GM06990 (cell line): ENCODE measurements around the gene ZNF154.

ENCODE experiments used
- DNase-seq: peaks from one replicate; pipeline ENCODE4 v3.0.0-alpha.2; 2011; ENCODE audit not compliant: insufficient read length; ENCODE audit errors: extremely low read depth
- H3K27me3 ChIP-seq: replicated peaks from 2 replicates; pipeline ENCODE4 v1.6.0; 2011; ENCODE audit warnings: low read length; ENCODE audit not compliant: control insufficient read depth, insufficient read depth
- H3K36me3 ChIP-seq: 2 replicates; pipeline ENCODE4 v1.5.1; 2011; ENCODE audit warnings: low read length; ENCODE audit not compliant: control insufficient read depth, insufficient read depth
- H3K4me3 ChIP-seq: replicated peaks from 2 replicates; pipeline ENCODE4 v1.5.1; 2011; ENCODE audit warnings: low read depth, mild to moderate bottlenecking, control low read depth, low read length
- CTCF ChIP-seq: IDR thresholded peaks from 2 replicates; pipeline ENCODE4 v1.5.1; 2011; ENCODE audit warnings: low read length, control low read depth, mild to moderate bottlenecking, inconsistent platforms; ENCODE audit not compliant: insufficient read depth, poor library complexity, severe bottlenecking

ZNF154 gene

GRCh38 chr19:57672466-57672865, 36.5 kb downstream of the ZNF154 start:
- H3K27me3 ChIP-seq, result no peaks in the 10 kb centered on the region
- TF ChIP-seq CTCF, result no peak
- no peak for DNase-seq
- H3K4me3 ChIP-seq, result no peak overlapping the region
- H3K36me3 ChIP-seq, result no peaks in the 10 kb centered on the region

- DNase-seq, result no peak
- Histone ChIP-seq H3K36me3 (no peaks in the 10 kb centered on the region), H3K27me3 (no peaks in the 10 kb centered on the region), H3K4me3 (no peak overlapping the region)
- TF ChIP-seq CTCF, result no peak
Observed at GRCh38 chr19:57671124-57671895, 37.7 kb downstream of the ZNF154 start.

- no peak for DNase-seq
- no peaks in the 10 kb centered on the region for H3K36me3 ChIP-seq
- H3K4me3 ChIP-seq, result no peak within 1 kb of the TSS
- H3K27me3 ChIP-seq, result no peaks in the 10 kb centered on the region
- TF ChIP-seq CTCF, result no peak
Observed at GRCh38 chr19:57668635-57669034, 40.4 kb downstream of the ZNF154 start, which contains the start of gene ZSCAN4. Gene ZSCAN4 (plus strand): TSS chr19:57668935. CDS start chr19:57676146, 7,211 bp downstream.

- TF ChIP-seq CTCF, result no peak
- Histone ChIP-seq H3K4me3 (no peak overlapping the region), H3K36me3 (no peaks in the 10 kb centered on the region), H3K27me3 (no peaks in the 10 kb centered on the region)
- no peak for DNase-seq
Observed at GRCh38 chr19:57667228-57667627, 41.8 kb downstream of the ZNF154 start.

GRCh38 chr19:57665261-57665806, 43.7 kb downstream of the ZNF154 start:
- no peak for DNase-seq
- no peak overlapping the region for H3K4me3 ChIP-seq
- H3K36me3 ChIP-seq, result no peaks in the 10 kb centered on the region
- H3K27me3 ChIP-seq, result no peaks in the 10 kb centered on the region
- no peak for TF ChIP-seq CTCF
